GM23338 (cell line): ENCODE results near the gene ELMOD3. TPM values are rescaled to one million over a fixed set of nuclear protein-coding genes. Genes with fewer than 3 reads are reported as not detected.

Experiments used
- ATAC-seq: fragments of 200-7000 bp; cut with Tn5 transposase; 3 replicates; pipeline ENCODE4 v1.9.1; 2020
- DNase-seq: peaks from one replicate; pipeline ENCODE4 v3.0.0-alpha.2; 2015; ENCODE audit warnings: low spot score
- H2AFZ ChIP-seq: fragments of 200-600 bp; sonication (generic); 2 replicates; pipeline ENCODE4 v1.8.0; 2016; ENCODE audit warnings: antibody characterized with exemption, mild to moderate bottlenecking, moderate library complexity
- H3F3A ChIP-seq: fragments of 200-600 bp; sonication (generic); replicated peaks from 2 replicates; pipeline ENCODE4 v1.8.0; 2017; ENCODE audit warnings: antibody characterized with exemption, mixed run types, low read depth
- H3K27ac ChIP-seq: fragments of 200-600 bp; sonication (generic); 2 replicates; pipeline ENCODE4 v1.6.1; 2016; ENCODE audit warnings: low read depth
- H3K27me3 ChIP-seq: fragments of 200-600 bp; sonication (generic); 2 replicates; pipeline ENCODE4 v1.8.0; 2016; ENCODE audit warnings: mild to moderate bottlenecking, mixed run types, moderate library complexity; ENCODE audit not compliant: insufficient read depth
- H3K36me3 ChIP-seq: fragments of 200-600 bp; sonication (generic); 2 replicates; pipeline ENCODE4 v1.8.0; 2016; ENCODE audit warnings: mild to moderate bottlenecking; ENCODE audit not compliant: insufficient read depth
- H3K4me1 ChIP-seq: fragments of 200-600 bp; sonication (generic); 2 replicates; pipeline ENCODE4 v1.8.0; 2016; ENCODE audit warnings: mild to moderate bottlenecking, moderate library complexity; ENCODE audit not compliant: insufficient read depth
- H3K4me2 ChIP-seq: fragments of 200-600 bp; sonication (generic); 2 replicates; pipeline ENCODE4 v1.7.1; 2017; ENCODE audit warnings: mixed run types
- H3K4me3 ChIP-seq: fragments of 200-600 bp; sonication (generic); 2 replicates; pipeline ENCODE4 v1.6.1; 2016; ENCODE audit warnings: mixed run types
- H3K79me2 ChIP-seq: fragments of 200-600 bp; sonication (generic); replicated peaks from 2 replicates; pipeline ENCODE4 v1.8.0; 2017; ENCODE audit warnings: mild to moderate bottlenecking; ENCODE audit not compliant: insufficient read depth
- H3K9me2 ChIP-seq: fragments of 200-600 bp; sonication (generic); 2 replicates; pipeline ENCODE4 v1.8.0; 2017; ENCODE audit not compliant: insufficient read depth
- H4K20me1 ChIP-seq: fragments of 200-600 bp; sonication (generic); replicated peaks from 2 replicates; pipeline ENCODE4 v1.8.0; 2017; ENCODE audit warnings: mild to moderate bottlenecking; ENCODE audit not compliant: insufficient read depth
- H3K27ac Mint-ChIP-seq: 2 replicates; pipeline ENCODE4 v1.8.0; 2020; ENCODE audit warnings: inconsistent platforms, mild to moderate bottlenecking, moderate library complexity, mixed read lengths
- H3K27me3 Mint-ChIP-seq: 3 replicates; pipeline ENCODE4 v1.8.0; 2022; ENCODE audit warnings: low read depth, mild to moderate bottlenecking, moderate library complexity, mixed read lengths, inconsistent platforms; ENCODE audit not compliant: insufficient read depth, poor library complexity
- H3K36me3 Mint-ChIP-seq: 3 replicates; pipeline ENCODE4 v1.8.0; 2021; ENCODE audit warnings: low read depth, mild to moderate bottlenecking, inconsistent platforms, moderate library complexity, mixed read lengths
- H3K4me1 Mint-ChIP-seq: 3 replicates; pipeline ENCODE4 v1.8.0; 2020; ENCODE audit warnings: mild to moderate bottlenecking, inconsistent platforms, mixed read lengths
- H3K4me3 Mint-ChIP-seq: 3 replicates; pipeline ENCODE4 v1.8.0; 2021; ENCODE audit warnings: moderate library complexity, mild to moderate bottlenecking, inconsistent platforms, mixed read lengths
- H3K9me3 Mint-ChIP-seq: 3 replicates; pipeline ENCODE4 v1.8.0; 2020; ENCODE audit warnings: moderate library complexity, mild to moderate bottlenecking, inconsistent platforms, mixed read lengths
- EZH2 ChIP-seq: fragments of 200-600 bp; sonication (generic); IDR thresholded peaks from one replicate; pipeline ENCODE4 v1.8.0; 2017; ENCODE audit warnings: antibody characterized with exemption, mild to moderate bottlenecking, low read depth; ENCODE audit not compliant: unreplicated experiment
- EZH2phosphoT487 ChIP-seq: fragments of 200-600 bp; sonication (generic); IDR thresholded peaks from one replicate; pipeline ENCODE4 v1.8.1; 2018; ENCODE audit warnings: antibody characterized with exemption; ENCODE audit not compliant: unreplicated experiment
- JUNB ChIP-seq: IDR thresholded peaks from one replicate; pipeline ENCODE4 v1.6.1; 2016; ENCODE audit warnings: antibody characterized with exemption; ENCODE audit not compliant: unreplicated experiment
- NANOG ChIP-seq: IDR thresholded peaks from 2 replicates; pipeline ENCODE4 v1.6.1; 2016; ENCODE audit warnings: antibody characterized with exemption, borderline replicate concordance
- POLR2AphosphoS5 ChIP-seq: IDR thresholded peaks from 2 replicates; pipeline ENCODE4 v1.6.1; 2016; ENCODE audit warnings: antibody characterized with exemption, low read depth
- STAT1 ChIP-seq: IDR thresholded peaks from one replicate; pipeline ENCODE4 v1.6.1; 2016; ENCODE audit warnings: antibody characterized with exemption; ENCODE audit not compliant: unreplicated experiment
- ZNF114 ChIP-seq: fragments of 250-450 bp; sonication (Bioruptor Pico); IDR thresholded peaks from 2 replicates; pipeline ENCODE4 v1.5.0; 2020; ENCODE audit warnings: mild to moderate bottlenecking, moderate library complexity
- ZNF331 ChIP-seq: fragments of 250-450 bp; sonication (Bioruptor Pico); IDR thresholded peaks from 2 replicates; pipeline ENCODE4 v1.5.0; 2020; ENCODE audit warnings: low read depth, mild to moderate bottlenecking, moderate library complexity
- polyA plus RNA-seq: library from polyadenylated mRNA; unstranded; fragments of >200 nt; fragmentation: Nextera tagmentation; extraction: Ambion mirVana; gene quantifications from 2 replicates; pipeline ENCODE4 v1.2.1, GENCODE V29; 2016
- total RNA-seq: library from RNA; depleted of rRNA; stranded (reverse); fragments of >200 nt; shearing (Covaris generic); gene quantifications from 2 replicates; pipeline ENCODE4 v1.2.3, GENCODE V29; 2014
- TF ChIP-seq, protein P1 (sequence below): IDR thresholded peaks from one replicate; pipeline ENCODE4 v1.6.1; 2018; ENCODE audit warnings: antibody characterized with exemption; ENCODE audit not compliant: unreplicated experiment
- TF ChIP-seq, protein P2 (sequence below), 2 experiments: fragments of 200-600 bp in 1 of 2; sonication (generic) in 1 of 2; conservative IDR thresholded peaks; 2 replicates each; pipeline versions ENCODE4 v1.5.1 to v1.6.1; 2016 to 2017; ENCODE audit warnings: antibody characterized with exemption in 2 of 2, low read depth in 2 of 2, mild to moderate bottlenecking in 2 of 2, moderate library complexity in 1 of 2
- TF ChIP-seq, protein P3 (sequence below): IDR thresholded peaks from 2 replicates; pipeline ENCODE4 v1.6.1; 2016; ENCODE audit warnings: antibody characterized with exemption
- TF ChIP-seq, protein P4 (sequence below): fragments of 250-450 bp; sonication (Bioruptor Pico); IDR thresholded peaks from 2 replicates; pipeline ENCODE4 v1.5.0; 2020; ENCODE audit warnings: mild to moderate bottlenecking, moderate library complexity

ELMOD3 gene
- total and polyA plus RNA-seq, 2 experiments from 2014 or later: 8.6 to 8.9 TPM

DNA sequence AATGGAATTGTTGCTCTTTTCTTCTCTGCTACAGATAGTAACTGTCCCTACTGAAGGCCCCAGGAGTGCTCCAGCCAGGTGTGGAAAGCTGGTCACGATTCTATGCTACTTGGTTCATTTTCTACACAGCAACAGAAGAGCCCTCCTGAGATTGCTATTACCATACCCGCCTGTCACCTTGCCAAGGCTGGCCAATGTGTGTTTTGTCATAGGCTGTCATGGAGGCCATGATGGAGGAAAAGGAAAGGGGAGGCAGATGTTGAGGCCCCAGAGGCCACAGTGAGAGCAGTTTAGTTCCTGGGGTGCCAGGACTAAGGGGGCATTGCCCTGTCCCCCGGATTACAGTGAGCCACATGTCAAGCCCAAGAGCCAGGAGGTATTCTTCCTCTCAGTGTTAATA lies 952 bp downstream of the ELMOD3 start:
- H3K27ac Mint-ChIP-seq: no peak overlapping the region

More for the DNA sequence above, 952 bp downstream of the ELMOD3 start:
- H3K36me3 ChIP-seq: no peaks in the 10 kb centered on the region
- no peaks in the 10 kb centered on the region for H3K9me2 ChIP-seq
- H3K36me3 Mint-ChIP-seq: peaks cover 4% of the 10 kb centered on the region; the same call in 1 of the 3 replicates
- peaks cover 15% of the 10 kb centered on the region for H3K4me1 ChIP-seq
- no peak overlapping the region for H3K27ac ChIP-seq
- H3K4me1 Mint-ChIP-seq: peaks cover 15% of the 10 kb centered on the region
- H3K79me2 ChIP-seq: no peaks in the 10 kb centered on the region
- ATAC-seq (no peak), DNase-seq (no peak)
- H3K4me3 ChIP-seq: peak overlapping the region; percentile 78
- H3K27me3 ChIP-seq: no peaks in the 10 kb centered on the region
- no peaks in the 10 kb centered on the region for H3K9me3 Mint-ChIP-seq
- TF ChIP-seq EZH2 (no peak), JUNB (no peak), ZNF331 (CRISPR knock-in tag) (no peak), NANOG (no peak), ZNF114 (CRISPR knock-in tag) (no peak), EZH2phosphoT487 (no peak), POLR2AphosphoS5 (no peak), STAT1 (no peak)
- TF ChIP-seq, protein P1, sequence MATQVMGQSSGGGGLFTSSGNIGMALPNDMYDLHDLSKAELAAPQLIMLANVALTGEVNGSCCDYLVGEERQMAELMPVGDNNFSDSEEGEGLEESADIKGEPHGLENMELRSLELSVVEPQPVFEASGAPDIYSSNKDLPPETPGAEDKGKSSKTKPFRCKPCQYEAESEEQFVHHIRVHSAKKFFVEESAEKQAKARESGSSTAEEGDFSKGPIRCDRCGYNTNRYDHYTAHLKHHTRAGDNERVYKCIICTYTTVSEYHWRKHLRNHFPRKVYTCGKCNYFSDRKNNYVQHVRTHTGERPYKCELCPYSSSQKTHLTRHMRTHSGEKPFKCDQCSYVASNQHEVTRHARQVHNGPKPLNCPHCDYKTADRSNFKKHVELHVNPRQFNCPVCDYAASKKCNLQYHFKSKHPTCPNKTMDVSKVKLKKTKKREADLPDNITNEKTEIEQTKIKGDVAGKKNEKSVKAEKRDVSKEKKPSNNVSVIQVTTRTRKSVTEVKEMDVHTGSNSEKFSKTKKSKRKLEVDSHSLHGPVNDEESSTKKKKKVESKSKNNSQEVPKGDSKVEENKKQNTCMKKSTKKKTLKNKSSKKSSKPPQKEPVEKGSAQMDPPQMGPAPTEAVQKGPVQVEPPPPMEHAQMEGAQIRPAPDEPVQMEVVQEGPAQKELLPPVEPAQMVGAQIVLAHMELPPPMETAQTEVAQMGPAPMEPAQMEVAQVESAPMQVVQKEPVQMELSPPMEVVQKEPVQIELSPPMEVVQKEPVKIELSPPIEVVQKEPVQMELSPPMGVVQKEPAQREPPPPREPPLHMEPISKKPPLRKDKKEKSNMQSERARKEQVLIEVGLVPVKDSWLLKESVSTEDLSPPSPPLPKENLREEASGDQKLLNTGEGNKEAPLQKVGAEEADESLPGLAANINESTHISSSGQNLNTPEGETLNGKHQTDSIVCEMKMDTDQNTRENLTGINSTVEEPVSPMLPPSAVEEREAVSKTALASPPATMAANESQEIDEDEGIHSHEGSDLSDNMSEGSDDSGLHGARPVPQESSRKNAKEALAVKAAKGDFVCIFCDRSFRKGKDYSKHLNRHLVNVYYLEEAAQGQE: no peak
- TF ChIP-seq, protein P2, sequence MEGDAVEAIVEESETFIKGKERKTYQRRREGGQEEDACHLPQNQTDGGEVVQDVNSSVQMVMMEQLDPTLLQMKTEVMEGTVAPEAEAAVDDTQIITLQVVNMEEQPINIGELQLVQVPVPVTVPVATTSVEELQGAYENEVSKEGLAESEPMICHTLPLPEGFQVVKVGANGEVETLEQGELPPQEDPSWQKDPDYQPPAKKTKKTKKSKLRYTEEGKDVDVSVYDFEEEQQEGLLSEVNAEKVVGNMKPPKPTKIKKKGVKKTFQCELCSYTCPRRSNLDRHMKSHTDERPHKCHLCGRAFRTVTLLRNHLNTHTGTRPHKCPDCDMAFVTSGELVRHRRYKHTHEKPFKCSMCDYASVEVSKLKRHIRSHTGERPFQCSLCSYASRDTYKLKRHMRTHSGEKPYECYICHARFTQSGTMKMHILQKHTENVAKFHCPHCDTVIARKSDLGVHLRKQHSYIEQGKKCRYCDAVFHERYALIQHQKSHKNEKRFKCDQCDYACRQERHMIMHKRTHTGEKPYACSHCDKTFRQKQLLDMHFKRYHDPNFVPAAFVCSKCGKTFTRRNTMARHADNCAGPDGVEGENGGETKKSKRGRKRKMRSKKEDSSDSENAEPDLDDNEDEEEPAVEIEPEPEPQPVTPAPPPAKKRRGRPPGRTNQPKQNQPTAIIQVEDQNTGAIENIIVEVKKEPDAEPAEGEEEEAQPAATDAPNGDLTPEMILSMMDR (conservative IDR thresholded peaks at IDR 0.05; ENCODE audit: low read depth in 2 of 2): no peak
- TF ChIP-seq, protein P3, sequence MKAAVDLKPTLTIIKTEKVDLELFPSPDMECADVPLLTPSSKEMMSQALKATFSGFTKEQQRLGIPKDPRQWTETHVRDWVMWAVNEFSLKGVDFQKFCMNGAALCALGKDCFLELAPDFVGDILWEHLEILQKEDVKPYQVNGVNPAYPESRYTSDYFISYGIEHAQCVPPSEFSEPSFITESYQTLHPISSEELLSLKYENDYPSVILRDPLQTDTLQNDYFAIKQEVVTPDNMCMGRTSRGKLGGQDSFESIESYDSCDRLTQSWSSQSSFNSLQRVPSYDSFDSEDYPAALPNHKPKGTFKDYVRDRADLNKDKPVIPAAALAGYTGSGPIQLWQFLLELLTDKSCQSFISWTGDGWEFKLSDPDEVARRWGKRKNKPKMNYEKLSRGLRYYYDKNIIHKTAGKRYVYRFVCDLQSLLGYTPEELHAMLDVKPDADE: no peak
- TF ChIP-seq, protein P4, sequence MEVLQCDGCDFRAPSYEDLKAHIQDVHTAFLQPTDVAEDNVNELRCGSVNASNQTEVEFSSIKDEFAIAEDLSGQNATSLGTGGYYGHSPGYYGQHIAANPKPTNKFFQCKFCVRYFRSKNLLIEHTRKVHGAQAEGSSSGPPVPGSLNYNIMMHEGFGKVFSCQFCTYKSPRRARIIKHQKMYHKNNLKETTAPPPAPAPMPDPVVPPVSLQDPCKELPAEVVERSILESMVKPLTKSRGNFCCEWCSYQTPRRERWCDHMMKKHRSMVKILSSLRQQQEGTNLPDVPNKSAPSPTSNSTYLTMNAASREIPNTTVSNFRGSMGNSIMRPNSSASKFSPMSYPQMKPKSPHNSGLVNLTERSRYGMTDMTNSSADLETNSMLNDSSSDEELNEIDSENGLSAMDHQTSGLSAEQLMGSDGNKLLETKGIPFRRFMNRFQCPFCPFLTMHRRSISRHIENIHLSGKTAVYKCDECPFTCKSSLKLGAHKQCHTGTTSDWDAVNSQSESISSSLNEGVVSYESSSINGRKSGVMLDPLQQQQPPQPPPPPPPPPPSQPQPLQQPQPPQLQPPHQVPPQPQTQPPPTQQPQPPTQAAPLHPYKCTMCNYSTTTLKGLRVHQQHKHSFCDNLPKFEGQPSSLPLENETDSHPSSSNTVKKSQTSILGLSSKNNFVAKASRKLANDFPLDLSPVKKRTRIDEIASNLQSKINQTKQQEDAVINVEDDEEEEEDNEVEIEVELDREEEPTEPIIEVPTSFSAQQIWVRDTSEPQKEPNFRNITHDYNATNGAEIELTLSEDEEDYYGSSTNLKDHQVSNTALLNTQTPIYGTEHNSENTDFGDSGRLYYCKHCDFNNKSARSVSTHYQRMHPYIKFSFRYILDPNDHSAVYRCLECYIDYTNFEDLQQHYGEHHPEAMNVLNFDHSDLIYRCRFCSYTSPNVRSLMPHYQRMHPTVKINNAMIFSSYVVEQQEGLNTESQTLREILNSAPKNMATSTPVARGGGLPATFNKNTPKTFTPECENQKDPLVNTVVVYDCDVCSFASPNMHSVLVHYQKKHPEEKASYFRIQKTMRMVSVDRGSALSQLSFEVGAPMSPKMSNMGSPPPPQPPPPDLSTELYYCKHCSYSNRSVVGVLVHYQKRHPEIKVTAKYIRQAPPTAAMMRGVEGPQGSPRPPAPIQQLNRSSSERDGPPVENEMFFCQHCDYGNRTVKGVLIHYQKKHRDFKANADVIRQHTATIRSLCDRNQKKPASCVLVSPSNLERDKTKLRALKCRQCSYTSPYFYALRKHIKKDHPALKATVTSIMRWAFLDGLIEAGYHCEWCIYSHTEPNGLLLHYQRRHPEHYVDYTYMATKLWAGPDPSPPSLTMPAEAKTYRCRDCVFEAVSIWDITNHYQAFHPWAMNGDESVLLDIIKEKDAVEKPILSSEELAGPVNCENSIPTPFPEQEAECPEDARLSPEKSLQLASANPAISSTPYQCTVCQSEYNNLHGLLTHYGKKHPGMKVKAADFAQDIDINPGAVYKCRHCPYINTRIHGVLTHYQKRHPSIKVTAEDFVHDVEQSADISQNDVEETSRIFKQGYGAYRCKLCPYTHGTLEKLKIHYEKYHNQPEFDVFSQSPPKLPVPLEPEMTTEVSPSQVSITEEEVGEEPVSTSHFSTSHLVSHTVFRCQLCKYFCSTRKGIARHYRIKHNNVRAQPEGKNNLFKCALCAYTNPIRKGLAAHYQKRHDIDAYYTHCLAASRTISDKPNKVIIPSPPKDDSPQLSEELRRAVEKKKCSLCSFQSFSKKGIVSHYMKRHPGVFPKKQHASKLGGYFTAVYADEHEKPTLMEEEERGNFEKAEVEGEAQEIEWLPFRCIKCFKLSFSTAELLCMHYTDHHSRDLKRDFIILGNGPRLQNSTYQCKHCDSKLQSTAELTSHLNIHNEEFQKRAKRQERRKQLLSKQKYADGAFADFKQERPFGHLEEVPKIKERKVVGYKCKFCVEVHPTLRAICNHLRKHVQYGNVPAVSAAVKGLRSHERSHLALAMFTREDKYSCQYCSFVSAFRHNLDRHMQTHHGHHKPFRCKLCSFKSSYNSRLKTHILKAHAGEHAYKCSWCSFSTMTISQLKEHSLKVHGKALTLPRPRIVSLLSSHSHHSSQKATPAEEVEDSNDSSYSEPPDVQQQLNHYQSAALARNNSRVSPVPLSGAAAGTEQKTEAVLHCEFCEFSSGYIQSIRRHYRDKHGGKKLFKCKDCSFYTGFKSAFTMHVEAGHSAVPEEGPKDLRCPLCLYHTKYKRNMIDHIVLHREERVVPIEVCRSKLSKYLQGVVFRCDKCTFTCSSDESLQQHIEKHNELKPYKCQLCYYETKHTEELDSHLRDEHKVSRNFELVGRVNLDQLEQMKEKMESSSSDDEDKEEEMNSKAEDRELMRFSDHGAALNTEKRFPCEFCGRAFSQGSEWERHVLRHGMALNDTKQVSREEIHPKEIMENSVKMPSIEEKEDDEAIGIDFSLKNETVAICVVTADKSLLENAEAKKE (CRISPR knock-in tag): no peak
- H4K20me1 ChIP-seq: no peaks in the 10 kb centered on the region; the same call in none of the 2 replicates
- no peak overlapping the region for H2AFZ ChIP-seq
- peak overlapping the region; percentile 90 for H3K4me2 ChIP-seq
- H3K4me3 Mint-ChIP-seq: peak overlapping the region; percentile 97
- peaks cover 6% of the 10 kb centered on the region for H3K27me3 Mint-ChIP-seq
- H3F3A ChIP-seq: no peaks in the 10 kb centered on the region
